Measurements from ENCODE around the gene FHOD3. TPM values are rescaled to one million over a fixed set of nuclear protein-coding genes. Genes with fewer than 3 reads are reported as not detected.
"Not testable (repeated sequence)": the region's sequence is repeated elsewhere in the genome, so short reads cannot be mapped to it uniquely, and the experiment has no call there.

FHOD3 gene
- total RNA-seq, 1 experiment from 2014 or later: 2.9 TPM

DNA sequence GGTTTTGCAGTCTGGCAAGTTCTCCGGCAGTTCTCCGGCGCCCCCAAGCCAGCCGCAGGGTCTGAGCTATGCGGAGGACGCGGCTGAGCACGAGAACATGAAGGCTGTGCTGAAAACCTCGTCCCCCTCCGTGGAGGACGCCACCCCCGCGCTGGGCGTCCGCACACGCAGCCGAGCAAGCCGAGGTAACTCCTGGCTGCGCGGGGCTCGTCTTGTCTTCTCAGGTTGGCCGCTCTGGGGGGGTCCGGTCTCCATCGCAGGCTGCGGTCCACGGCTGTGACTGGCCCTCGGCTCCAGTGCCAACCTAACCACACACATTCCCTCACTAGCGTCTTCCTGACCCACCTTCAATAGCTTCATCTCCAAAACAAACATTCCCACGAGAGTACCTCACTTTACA is 463.1 kb downstream of the FHOD3 start:
- H3K27ac Mint-ChIP-seq (ENCODE audit: unreplicated experiment): no peak overlapping the region
- no TSS peak for BruUV-seq (replicated peaks)
- H3K27me3 Mint-ChIP-seq (ENCODE audit: unreplicated experiment): no peaks in the 10 kb centered on the region
- H3K9me3 Mint-ChIP-seq (ENCODE audit: low read depth, unreplicated experiment): no peaks in the 10 kb centered on the region
- DNase-seq: no peak
- H3K4me3 Mint-ChIP-seq (ENCODE audit: low read depth, unreplicated experiment): no peak overlapping the region
- peaks cover 12% of the 10 kb centered on the region for H3K4me1 Mint-ChIP-seq (ENCODE audit: low read depth, unreplicated experiment)
- CTCF ChIA-PET: no interaction called here
- TF ChIP-seq, protein P1, sequence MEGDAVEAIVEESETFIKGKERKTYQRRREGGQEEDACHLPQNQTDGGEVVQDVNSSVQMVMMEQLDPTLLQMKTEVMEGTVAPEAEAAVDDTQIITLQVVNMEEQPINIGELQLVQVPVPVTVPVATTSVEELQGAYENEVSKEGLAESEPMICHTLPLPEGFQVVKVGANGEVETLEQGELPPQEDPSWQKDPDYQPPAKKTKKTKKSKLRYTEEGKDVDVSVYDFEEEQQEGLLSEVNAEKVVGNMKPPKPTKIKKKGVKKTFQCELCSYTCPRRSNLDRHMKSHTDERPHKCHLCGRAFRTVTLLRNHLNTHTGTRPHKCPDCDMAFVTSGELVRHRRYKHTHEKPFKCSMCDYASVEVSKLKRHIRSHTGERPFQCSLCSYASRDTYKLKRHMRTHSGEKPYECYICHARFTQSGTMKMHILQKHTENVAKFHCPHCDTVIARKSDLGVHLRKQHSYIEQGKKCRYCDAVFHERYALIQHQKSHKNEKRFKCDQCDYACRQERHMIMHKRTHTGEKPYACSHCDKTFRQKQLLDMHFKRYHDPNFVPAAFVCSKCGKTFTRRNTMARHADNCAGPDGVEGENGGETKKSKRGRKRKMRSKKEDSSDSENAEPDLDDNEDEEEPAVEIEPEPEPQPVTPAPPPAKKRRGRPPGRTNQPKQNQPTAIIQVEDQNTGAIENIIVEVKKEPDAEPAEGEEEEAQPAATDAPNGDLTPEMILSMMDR (IDR thresholded peaks at IDR 0.05; ENCODE audit: unreplicated experiment): no peak
- no peaks in the 10 kb centered on the region for H3K36me3 Mint-ChIP-seq (ENCODE audit: insufficient read depth, unreplicated experiment)
- intact Hi-C loops (cut with micrococcal nuclease; ENCODE audit: unreplicated experiment): no loop called here

DNA sequence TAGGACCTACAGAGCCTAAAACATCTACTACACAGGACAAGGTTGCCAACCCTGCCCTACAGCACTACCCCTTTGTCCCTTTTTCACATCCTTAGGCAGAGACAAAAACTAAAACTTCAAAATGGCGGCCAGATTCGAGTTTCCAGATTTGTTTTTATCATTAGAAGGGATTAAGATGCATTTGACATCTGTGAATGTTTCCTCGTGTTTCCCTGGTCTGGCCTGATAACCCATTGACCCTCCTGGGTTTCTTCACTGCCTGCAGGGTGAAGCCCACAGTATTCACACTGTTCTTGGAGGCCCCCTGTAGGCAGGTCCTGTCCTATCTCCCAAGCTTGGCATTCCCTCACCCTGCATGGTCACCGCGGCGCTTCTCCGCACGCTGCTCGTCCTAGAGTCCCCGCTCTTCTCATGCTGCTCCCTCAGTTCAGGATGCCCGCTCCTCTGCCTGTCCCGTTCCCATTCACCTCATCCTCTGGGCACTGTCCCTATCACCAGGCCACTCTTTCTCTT is 463.7 kb downstream of the FHOD3 start:
- CTCF ChIA-PET: no interaction called here
- Mint-ChIP-seq H3K27ac (ENCODE audit: unreplicated experiment) (no peak overlapping the region), H3K9me3 (ENCODE audit: low read depth, unreplicated experiment) (no peaks in the 10 kb centered on the region), H3K36me3 (ENCODE audit: insufficient read depth, unreplicated experiment) (no peaks in the 10 kb centered on the region), H3K4me3 (ENCODE audit: low read depth, unreplicated experiment) (no peak overlapping the region), H3K27me3 (ENCODE audit: unreplicated experiment) (no peaks in the 10 kb centered on the region), H3K4me1 (ENCODE audit: low read depth, unreplicated experiment) (peaks cover 8% of the 10 kb centered on the region)
- intact Hi-C loops (cut with micrococcal nuclease; ENCODE audit: unreplicated experiment): no loop called here
- TF ChIP-seq, protein P1 (IDR thresholded peaks at IDR 0.05; ENCODE audit: unreplicated experiment): no peak
- no peak for DNase-seq
- BruUV-seq (replicated peaks): no TSS peak

DNA sequence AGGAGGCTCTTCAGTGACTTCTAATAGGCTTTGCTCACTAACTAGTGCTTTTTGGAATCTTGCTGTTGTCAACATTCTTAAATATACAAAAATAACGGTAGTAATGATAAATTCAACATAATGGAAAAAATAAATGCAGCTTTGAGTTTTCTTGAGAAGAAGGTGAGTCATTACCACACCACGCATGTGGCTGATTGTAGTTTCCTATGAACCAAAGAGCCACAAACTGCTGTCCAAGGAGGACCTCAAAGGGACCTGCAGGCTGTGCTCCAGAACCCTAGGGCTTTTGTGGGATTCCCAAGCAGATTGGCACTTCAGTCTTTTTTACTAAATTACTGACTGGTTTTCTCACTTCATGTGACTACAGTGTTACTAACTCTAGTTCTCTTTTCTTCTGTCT is 464.6 kb downstream of the FHOD3 start:
- no peak for DNase-seq
- intact Hi-C loops (cut with micrococcal nuclease; ENCODE audit: unreplicated experiment): no loop called here
- no TSS peak for BruUV-seq (replicated peaks)
- no peaks in the 10 kb centered on the region for H3K9me3 Mint-ChIP-seq (ENCODE audit: low read depth, unreplicated experiment)
- H3K27ac Mint-ChIP-seq (ENCODE audit: unreplicated experiment): no peak overlapping the region
- H3K4me3 Mint-ChIP-seq (ENCODE audit: low read depth, unreplicated experiment): no peak overlapping the region
- no peaks in the 10 kb centered on the region for H3K4me1 Mint-ChIP-seq (ENCODE audit: low read depth, unreplicated experiment)
- H3K36me3 Mint-ChIP-seq (ENCODE audit: insufficient read depth, unreplicated experiment): no peaks in the 10 kb centered on the region
- CTCF ChIA-PET: no interaction called here
- no peaks in the 10 kb centered on the region for H3K27me3 Mint-ChIP-seq (ENCODE audit: unreplicated experiment)
- TF ChIP-seq, protein P1 (IDR thresholded peaks at IDR 0.05; ENCODE audit: unreplicated experiment): no peak

DNA sequence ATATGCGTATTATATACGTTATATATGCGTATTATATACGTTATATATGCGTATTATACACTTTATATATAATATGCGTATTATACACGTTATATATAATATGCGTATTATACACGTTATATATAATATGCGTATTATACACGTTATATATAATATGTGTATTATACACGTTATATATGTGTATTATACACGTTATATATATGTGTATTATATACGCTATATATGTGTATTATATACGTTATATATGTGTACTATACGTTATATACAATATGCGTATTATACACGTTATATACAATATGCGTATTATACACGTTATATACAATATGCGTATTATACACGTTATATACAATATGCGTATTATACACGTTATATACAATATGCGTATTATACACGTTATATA is 465.5 kb downstream of the FHOD3 start:
- H3K36me3 Mint-ChIP-seq (ENCODE audit: insufficient read depth, unreplicated experiment); intact Hi-C loops (cut with micrococcal nuclease; ENCODE audit: unreplicated experiment); H3K27ac Mint-ChIP-seq (ENCODE audit: unreplicated experiment); H3K4me3 Mint-ChIP-seq (ENCODE audit: low read depth, unreplicated experiment); CTCF ChIA-PET; H3K4me1 Mint-ChIP-seq (ENCODE audit: low read depth, unreplicated experiment); DNase-seq; H3K27me3 Mint-ChIP-seq (ENCODE audit: unreplicated experiment); BruUV-seq (replicated peaks); H3K9me3 Mint-ChIP-seq (ENCODE audit: low read depth, unreplicated experiment): not testable (repeated sequence)

DNA sequence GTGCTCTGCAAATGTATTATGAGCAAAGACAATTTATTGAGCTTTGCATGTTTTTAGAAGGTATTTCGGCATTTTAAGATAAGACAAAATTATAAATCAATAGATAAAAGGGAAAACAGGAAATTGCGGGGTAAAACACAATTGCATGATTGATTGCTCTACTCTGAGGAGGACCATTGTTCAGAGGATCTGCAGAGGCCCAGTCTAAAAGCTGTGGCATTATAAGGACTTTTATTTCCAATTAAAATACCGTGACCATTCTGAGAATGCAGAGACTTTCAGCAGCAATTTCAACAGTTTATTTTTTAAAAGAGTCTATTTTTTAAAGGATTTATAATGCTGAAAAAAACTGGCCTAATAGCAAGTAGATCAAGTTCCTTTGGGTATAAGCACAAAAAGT is 469.3 kb downstream of the FHOD3 start:
- no peak overlapping the region for H3K27ac Mint-ChIP-seq (ENCODE audit: unreplicated experiment)
- H3K36me3 Mint-ChIP-seq (ENCODE audit: insufficient read depth, unreplicated experiment): no peaks in the 10 kb centered on the region
- no TSS peak for BruUV-seq (replicated peaks)
- H3K4me1 Mint-ChIP-seq (ENCODE audit: low read depth, unreplicated experiment): peaks cover 8% of the 10 kb centered on the region
- H3K4me3 Mint-ChIP-seq (ENCODE audit: low read depth, unreplicated experiment): no peak overlapping the region
- H3K27me3 Mint-ChIP-seq (ENCODE audit: unreplicated experiment): no peaks in the 10 kb centered on the region
- DNase-seq: no peak
- no peaks in the 10 kb centered on the region for H3K9me3 Mint-ChIP-seq (ENCODE audit: low read depth, unreplicated experiment)
- TF ChIP-seq, protein P1 (IDR thresholded peaks at IDR 0.05; ENCODE audit: unreplicated experiment): no peak
- intact Hi-C loops (cut with micrococcal nuclease; ENCODE audit: unreplicated experiment): no loop called here
- CTCF ChIA-PET: no interaction called here
